Activated CD4-positive, CD25-positive, alpha-beta regulatory T cell treated with anti-CD3 and anti-CD28 coated beads, Interleukin-2, amount 50 U/mL, for 24 hours (primary cell): ENCODE results near the gene MTARC2.
A peak's percentile ranks its signal among the peaks of the same experiment; 100 is the strongest.
"Not testable (repeated sequence)": the region's sequence is repeated elsewhere in the genome, so short reads cannot be mapped to it uniquely, and the experiment has no call there.

ENCODE experiments used
- ATAC-seq, 2 donors: fragments of 150-1000 bp; cut with Tn5 transposase; one replicate each; pipeline ENCODE4 v1.10.0; 2021; ENCODE audit warnings: mild to moderate bottlenecking in 1 of 2, moderate library complexity in 1 of 2

Gene MTARC2

DNA sequence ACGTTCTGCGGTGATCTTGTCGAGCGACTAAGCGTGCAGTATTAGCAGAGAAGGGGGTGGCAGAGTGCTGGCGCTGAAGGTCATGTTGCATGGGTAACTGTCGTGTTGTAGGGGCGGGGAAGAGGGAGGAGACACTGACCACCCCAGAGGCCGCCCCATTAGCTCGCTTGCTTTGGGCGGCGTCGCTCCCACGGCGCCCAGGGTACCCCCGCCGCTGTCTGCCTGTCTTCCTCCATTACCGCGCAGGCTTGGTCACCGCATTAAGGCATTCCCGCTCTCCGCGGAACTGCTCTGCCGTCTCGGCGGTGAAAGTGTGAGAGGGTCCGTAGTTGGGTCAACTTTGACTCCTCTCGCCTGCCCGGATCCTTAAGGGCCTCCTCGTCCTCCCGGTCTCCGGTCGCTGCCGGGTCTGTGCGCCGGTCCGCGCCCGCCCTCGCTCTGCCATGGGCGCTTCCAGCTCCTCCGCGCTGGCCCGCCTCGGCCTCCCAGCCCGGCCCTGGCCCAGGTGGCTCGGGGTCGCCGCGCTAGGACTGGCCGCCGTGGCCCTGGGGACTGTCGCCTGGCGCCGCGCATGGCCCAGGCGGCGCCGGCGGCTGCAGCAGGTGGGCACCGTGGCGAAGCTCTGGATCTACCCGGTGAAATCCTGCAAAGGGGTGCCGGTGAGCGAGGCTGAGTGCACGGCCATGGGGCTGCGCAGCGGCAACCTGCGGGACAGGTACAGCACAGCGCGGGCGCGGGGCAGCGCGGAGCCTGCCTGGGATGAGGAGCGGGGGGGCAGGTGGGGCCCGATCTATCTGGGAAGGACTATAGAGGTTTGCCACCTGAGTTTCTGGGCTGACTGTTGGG is at the start of gene MTARC2:
MTARC2 (plus strand) TSS at position 234 of the 846 bp plus-strand sequence; CDS start at position 444, 210 bp downstream.
- ATAC-seq = peak; percentile 31 to 40

DNA sequence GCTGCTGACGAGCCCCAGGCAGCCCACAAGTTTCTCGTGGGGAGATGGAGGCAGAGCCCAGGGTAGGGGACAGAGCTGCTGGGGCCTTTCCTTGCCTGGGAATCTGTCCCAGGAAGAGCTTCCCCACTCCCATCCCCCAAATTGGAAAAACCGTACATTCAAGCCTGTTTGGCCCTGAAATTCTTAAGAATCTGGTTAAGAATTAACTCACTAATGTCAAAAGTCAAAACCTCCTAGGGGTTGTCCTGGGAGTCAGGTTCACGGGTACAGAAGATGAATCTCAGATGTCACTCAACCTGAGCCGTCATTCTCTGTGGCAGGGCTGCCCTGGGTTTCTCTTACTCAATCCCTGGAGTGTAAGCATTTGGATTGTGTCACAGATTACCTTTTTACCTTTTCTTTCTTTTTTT is 49.5 kb upstream of the MTARC2 start:
- no peak for ATAC-seq

DNA sequence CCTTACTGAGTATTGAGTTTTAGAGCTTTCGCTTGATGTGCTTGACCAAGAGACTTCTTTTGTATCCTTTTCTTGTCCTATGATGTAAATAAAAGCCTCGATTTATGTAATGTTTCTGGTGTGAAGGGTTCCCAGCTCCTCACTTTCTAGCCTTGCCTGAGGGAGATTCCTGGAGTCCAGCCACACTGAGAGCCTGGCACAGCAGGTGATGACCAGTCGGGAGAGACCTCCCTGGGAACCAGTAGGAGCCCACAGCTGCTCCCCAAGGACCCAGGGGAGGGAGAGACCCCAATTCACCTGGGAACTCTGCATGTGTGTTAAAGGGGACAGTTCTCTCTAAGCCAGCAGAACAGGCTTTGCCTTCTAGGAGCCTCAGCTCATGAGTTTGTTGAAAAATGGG is 49.1 kb upstream of the MTARC2 start:
- ATAC-seq = no peak

GRCh38 chr1:220700556-220701179 is 47.5 kb upstream of the MTARC2 start:
- no peak for ATAC-seq

DNA sequence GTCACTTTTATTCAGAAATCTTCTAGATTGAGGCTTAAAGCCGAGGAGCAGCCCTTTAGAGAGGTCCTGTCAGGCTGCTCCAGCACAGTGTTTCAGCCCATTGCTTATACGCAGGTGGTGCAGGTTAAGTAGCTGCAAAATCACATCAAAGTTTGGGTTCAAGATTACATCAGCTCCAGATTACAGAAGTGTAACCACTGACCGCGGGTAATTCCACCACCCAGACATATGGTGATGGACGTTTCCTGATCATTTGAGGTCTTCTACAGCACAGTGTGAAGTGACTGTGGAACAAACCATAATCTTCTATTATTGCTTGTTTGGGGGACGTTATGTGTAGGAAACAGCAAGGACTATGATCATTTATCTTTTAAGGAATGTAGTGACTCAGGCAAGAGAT is 46.1 kb upstream of the MTARC2 start:
- ATAC-seq = no peak

- no peak for ATAC-seq
Observed at GRCh38 chr1:220702733-220703270, 45.3 kb upstream of the MTARC2 start.

DNA sequence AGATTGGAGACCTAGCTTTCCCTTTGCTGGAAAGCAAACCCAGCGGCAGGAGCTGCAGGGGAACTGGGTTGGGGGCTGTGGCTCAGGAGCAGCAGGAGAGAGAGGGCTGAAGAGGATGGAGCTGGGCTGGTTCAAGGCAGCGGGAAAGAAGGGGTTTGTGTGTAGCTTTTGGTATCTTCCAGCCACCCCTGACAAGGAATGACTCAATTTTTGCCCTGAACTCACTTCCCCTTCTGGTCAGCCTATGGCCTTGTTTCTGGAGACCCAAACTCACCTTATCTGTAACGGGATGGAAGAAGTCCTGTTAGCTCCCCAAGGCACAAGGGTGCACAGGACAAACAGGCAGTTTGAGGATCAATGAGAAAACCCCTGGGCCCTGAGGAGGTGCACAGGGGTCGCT is 44.8 kb upstream of the MTARC2 start:
- no peak for ATAC-seq

- ATAC-seq = no peak
Observed at GRCh38 chr1:220705782-220706181, 42.3 kb upstream of the MTARC2 start.

DNA sequence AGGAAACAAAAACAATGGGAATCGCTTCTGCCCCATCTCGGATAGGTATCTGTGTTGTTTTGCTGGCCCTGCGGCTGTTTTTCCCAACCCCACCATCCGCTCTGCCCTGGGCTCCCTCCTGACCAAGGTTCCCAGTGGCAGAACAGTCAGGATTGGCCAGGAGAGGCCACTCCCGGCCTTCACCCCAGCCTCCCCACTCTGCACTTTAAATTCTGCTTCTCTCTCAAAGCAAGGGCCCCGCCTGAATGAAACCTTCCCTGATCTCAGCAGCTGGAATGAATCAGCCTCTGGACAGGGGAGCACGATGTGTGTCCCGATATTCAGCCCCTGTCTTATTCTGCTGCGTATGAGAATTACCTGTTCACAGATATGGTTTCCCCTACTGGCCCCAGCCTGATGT is 41.6 kb upstream of the MTARC2 start:
- ATAC-seq = no peak

GRCh38 chr1:220707160-220707559 is 41.0 kb upstream of the MTARC2 start:
- ATAC-seq = no peak

DNA sequence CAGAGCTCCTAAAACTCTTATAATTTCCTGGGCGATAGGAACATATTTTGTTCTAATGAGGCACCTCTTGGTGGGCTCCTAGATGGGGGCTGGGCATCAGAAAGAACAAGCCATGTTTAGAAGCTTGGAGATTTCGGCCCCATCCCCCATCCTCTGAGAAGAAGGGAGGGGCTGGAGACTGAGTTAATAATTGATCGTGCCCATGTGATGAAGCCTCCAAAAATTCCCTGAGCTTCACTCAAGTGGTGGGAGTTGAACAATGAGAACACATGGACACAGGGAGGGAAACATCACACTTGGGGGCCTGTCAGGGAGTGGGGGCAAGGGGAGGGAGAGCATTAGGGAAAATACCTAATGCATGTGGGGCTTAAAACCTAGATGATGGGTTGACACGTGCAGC is 39.9 kb upstream of the MTARC2 start:
- ATAC-seq = no peak

- ATAC-seq = no peak
Observed at GRCh38 chr1:220708936-220709801, 39.0 kb upstream of the MTARC2 start.

GRCh38 chr1:220710333-220710732 is 37.8 kb upstream of the MTARC2 start:
- ATAC-seq = no peak

DNA sequence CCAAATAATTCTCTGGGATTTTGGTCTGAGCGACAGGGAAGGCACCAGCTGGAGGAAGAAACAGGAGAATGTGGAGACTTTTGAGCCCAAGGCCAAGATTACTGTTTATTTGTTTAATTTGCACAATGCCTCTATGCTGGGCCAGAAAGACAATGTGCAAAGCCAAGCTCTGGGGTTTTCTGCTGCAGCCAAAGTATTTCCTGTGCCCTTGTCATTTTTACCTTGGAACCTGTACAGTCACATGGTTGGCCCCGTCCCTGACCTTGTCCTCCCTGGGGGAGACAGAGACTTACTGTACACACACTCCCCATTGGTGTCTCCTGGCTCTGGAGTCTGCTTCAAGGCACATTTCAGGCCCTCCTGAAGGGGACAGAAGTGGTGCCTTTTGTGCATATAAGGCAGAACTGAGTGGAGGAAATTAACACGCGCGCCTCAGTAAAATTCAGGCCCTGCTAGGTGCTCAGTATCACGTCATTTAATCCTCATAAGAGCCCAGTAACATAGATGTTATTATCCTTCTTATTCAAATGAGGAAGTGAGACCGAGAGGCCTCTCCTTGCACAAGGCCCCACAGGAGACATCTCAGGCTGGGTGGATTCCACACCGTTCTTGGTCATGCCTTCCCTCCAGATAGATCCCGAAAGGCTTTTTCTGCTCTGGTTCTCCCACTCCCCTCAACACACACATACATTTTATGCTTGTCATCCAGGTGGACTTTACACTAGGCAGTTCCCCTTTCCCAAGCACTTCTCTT is 36.9 kb upstream of the MTARC2 start:
- peak in 1 of 2 donors; percentile 36 for ATAC-seq

DNA sequence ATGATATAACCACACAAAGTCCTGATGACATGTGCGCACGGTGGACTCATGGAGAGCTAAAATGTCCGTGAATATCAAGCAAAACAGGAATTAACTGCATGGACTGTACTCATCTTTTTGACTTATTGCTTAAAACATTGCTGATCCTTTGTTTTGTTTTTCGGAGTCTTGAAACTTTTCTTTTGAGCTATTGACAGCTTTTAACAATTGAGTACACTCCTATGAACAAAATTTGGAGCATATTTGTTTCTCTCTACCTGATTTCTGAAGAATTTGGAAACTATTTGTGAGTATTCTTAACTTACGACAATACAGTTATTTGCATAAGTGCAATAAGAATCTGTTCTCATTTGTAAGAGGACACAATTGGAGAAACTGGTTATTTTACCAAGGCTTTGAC is 32.1 kb upstream of the MTARC2 start:
- not testable (repeated sequence) for ATAC-seq

- ATAC-seq = no peak
Observed at GRCh38 chr1:220717800-220718640, 30.1 kb upstream of the MTARC2 start.

- not testable (repeated sequence) for ATAC-seq
Observed at GRCh38 chr1:220721266-220721665, 26.9 kb upstream of the MTARC2 start.

DNA sequence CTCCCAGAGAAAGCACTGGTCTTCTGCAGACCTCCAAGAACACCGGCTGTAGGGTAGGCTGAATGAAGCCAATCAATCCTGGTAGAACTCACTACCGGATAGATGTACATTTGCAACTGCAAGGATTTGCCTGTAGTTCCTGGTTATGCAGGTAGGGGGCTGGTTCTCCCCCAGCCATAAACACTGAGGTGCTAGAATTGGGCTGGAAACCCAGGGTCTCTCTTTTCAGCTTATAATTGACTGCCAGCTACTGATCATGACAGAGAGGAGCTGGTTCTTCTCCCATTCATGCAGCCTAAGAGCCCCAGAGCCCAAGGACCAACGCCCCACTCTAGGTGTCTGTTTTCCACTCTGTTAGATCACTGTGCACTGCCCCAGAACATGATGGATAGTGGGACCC is 21.5 kb upstream of the MTARC2 start:
- ATAC-seq = no peak

- ATAC-seq = no peak
Observed at GRCh38 chr1:220727519-220727918, 20.6 kb upstream of the MTARC2 start.

GRCh38 chr1:220730486-220730885 is 17.6 kb upstream of the MTARC2 start:
- ATAC-seq = no peak

- no peak for ATAC-seq
Observed at GRCh38 chr1:220732137-220732536, 16.0 kb upstream of the MTARC2 start.
